GM12864 (cell line): ENCODE data around the gene NFIA.

Source experiments
- DNase-seq: peaks from one replicate; pipeline ENCODE4 v3.0.0-alpha.2; 2011; ENCODE audit warnings: low read depth
- H3K4me3 ChIP-seq: 2 replicates; pipeline ENCODE4 v1.5.1; 2011; ENCODE audit warnings: mild to moderate bottlenecking, low read depth, low read length, control low read depth
- TF ChIP-seq, protein P1 (sequence below): IDR thresholded peaks from 2 replicates; pipeline ENCODE4 v1.5.1; 2011; ENCODE audit warnings: low read depth, mild to moderate bottlenecking, moderate library complexity, low read length, control low read depth, inconsistent platforms; ENCODE audit errors: missing control alignments

The NFIA gene

GRCh38 chr1:61098906-61099437, 16.6 kb downstream of the NFIA start:
- no peak overlapping the region for H3K4me3 ChIP-seq
- no peak for DNase-seq
- TF ChIP-seq, protein P1, sequence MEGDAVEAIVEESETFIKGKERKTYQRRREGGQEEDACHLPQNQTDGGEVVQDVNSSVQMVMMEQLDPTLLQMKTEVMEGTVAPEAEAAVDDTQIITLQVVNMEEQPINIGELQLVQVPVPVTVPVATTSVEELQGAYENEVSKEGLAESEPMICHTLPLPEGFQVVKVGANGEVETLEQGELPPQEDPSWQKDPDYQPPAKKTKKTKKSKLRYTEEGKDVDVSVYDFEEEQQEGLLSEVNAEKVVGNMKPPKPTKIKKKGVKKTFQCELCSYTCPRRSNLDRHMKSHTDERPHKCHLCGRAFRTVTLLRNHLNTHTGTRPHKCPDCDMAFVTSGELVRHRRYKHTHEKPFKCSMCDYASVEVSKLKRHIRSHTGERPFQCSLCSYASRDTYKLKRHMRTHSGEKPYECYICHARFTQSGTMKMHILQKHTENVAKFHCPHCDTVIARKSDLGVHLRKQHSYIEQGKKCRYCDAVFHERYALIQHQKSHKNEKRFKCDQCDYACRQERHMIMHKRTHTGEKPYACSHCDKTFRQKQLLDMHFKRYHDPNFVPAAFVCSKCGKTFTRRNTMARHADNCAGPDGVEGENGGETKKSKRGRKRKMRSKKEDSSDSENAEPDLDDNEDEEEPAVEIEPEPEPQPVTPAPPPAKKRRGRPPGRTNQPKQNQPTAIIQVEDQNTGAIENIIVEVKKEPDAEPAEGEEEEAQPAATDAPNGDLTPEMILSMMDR: no peak

GRCh38 chr1:61100578-61100977, 18.2 kb downstream of the NFIA start:
- TF ChIP-seq, protein P1: no peak
- no peak for DNase-seq
- no peak overlapping the region for H3K4me3 ChIP-seq

- DNase-seq: no peak
- no peak overlapping the region for H3K4me3 ChIP-seq
- TF ChIP-seq, protein P1: no peak
Measured at GRCh38 chr1:61101536-61101935, 19.2 kb downstream of the NFIA start.

- no peak overlapping the region for H3K4me3 ChIP-seq
- TF ChIP-seq, protein P1: no peak
- DNase-seq: no peak
Measured at GRCh38 chr1:61102041-61102440, 19.7 kb downstream of the NFIA start.

- no peak overlapping the region for H3K4me3 ChIP-seq
- TF ChIP-seq, protein P1: no peak
- DNase-seq: no peak
Measured at GRCh38 chr1:61102621-61103020, 20.3 kb downstream of the NFIA start.

DNA sequence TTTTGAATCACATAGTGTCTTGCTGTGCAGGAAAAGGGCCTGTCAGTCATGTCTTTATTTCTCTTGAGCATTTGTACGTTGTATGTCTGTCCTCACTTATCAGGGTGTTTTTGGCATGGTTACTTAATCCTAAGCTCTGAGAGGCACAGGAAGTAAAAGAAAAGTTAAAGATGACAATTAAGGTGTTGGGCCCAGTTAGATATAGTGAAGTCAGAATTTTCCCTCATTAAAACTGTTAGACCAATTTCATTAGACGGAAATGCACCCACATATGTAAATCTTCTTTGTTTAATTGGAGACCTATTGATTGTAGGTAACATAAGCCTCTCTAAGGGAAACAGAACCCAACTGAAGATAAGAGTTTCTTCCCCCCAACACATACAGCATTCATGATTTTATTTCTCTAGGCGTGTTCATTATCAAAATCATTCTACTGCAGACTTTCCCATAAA, 21.9 kb downstream of the NFIA start:
- DNase-seq: no peak
- TF ChIP-seq, protein P1: no peak
- H3K4me3 ChIP-seq: no peak overlapping the region

DNA sequence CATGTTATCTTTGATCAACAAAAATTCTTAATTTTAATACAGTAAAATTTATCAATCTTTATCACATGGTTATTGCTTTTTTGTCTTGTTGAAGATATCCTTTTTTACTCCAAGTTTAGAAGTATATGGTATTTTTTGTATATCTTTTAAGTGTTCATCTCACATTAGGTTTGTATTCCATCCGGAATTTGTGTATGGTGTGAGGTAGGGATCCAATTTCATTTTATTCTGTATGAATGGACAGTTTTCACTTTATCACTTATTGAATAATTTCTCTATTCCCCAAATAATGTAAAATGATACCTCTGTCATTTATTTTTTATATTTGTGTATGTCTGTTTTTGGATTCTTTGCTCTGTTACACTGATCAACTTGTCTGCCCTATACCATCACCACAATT, 25.3 kb downstream of the NFIA start:
- no peak for DNase-seq
- TF ChIP-seq, protein P1: no peak
- no peak overlapping the region for H3K4me3 ChIP-seq
